Measurements from ENCODE around the gene CMYA5. TPM values are rescaled to one million over a fixed set of nuclear protein-coding genes. Genes with fewer than 3 reads are reported as not detected.

CMYA5 gene
- total and polyA plus RNA-seq, 9 donors = 71.3 to 213 (median 160) TPM

DNA sequence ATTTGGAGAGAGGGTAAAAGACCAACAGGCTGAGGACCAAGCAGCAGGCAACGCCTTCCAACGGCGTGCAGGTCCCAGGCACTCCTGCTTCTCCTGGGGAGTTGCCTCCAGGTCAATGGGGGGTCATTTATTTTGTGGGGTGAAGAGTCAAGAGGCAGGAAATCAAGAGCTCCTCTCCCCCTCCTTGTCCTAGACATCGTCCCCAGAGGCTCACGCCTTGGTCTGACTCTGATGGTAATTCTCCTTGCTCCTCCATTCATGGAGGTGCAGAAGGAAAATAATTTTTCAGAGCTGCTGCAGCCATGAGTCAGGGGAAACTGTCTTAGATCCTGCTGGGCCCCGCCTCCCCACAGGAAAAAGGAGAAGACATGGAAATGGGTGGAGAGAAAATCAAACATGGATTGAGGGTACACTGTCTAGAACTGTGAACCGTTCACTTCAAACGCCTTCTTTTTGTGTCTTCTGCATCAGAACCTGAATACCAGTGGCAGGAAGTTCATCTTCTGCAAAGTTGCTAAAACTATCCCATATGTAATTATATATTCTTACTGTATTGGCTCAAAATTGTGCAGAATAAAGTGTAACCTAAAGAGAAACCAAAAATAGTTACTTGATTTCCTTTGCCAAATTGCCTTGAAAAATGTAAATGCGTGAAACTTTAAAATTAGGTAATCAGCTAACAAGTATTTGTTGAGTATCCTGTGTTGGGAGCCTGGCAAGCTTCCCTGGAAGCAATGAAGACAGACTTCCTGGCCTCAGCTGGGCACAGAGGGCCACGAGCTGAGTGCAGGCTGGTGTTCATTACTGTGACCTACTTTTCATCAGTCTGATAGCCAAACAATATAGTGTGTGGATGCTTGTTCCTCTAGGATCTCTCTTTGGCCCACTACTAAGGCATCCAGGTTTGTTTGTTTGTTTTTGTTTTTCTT lies 142.0 kb downstream of the CMYA5 start:
- Histone ChIP-seq H3K9me3 (replicated peaks; ENCODE audit: control insufficient read depth, low read depth, low read length) (no peaks in the 10 kb centered on the region), H3K4me1 (ENCODE audit: control insufficient read depth, insufficient read depth, low read length) (peaks cover 11% of the 10 kb centered on the region), H3K27me3 (ENCODE audit: control insufficient read depth, insufficient read depth, low read length) (no peaks in the 10 kb centered on the region), H3K27ac (ENCODE audit: low read length) (no peak overlapping the region), H3K36me3 (ENCODE audit: control insufficient read depth, insufficient read depth, low read length) (no peaks in the 10 kb centered on the region), H3K4me3 (ENCODE audit: low read length) (no peak overlapping the region)
- no peak for DNase-seq
- whole genome bisulfite sequencing (ENCODE audit: insufficient coverage) = 59% methylated on average over 6 of the region's 10 CpGs

DNA sequence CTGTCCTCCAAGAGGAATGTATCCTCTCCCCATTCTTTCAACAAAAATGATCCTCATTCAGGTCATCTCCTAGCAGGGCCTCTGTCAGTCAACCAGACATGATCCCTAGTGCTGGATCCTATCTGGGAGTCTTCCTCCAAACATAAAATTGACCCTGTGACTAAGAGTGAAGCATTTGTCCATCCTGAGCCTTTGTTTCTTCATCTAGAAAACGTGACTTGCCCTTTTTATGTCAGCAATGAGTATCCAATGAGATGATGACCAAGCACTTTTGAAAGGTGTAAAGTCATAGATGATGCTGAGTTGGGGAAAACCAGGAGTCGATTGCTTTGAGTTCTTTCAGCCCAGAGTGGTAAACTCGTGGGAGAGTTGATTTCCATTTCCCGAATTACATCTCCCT lies 143.3 kb downstream of the CMYA5 start:
- Histone ChIP-seq H3K36me3 (ENCODE audit: control insufficient read depth, insufficient read depth, low read length) (no peaks in the 10 kb centered on the region), H3K27me3 (ENCODE audit: control insufficient read depth, insufficient read depth, low read length) (no peaks in the 10 kb centered on the region), H3K27ac (ENCODE audit: low read length) (no peak overlapping the region), H3K4me3 (ENCODE audit: low read length) (no peak overlapping the region), H3K9me3 (replicated peaks; ENCODE audit: control insufficient read depth, low read depth, low read length) (no peaks in the 10 kb centered on the region), H3K4me1 (ENCODE audit: control insufficient read depth, insufficient read depth, low read length) (peaks cover 15% of the 10 kb centered on the region)
- no peak for DNase-seq
- 88% methylated on average over 3 of the region's 4 CpGs for WGBS (ENCODE audit: insufficient coverage)

DNA sequence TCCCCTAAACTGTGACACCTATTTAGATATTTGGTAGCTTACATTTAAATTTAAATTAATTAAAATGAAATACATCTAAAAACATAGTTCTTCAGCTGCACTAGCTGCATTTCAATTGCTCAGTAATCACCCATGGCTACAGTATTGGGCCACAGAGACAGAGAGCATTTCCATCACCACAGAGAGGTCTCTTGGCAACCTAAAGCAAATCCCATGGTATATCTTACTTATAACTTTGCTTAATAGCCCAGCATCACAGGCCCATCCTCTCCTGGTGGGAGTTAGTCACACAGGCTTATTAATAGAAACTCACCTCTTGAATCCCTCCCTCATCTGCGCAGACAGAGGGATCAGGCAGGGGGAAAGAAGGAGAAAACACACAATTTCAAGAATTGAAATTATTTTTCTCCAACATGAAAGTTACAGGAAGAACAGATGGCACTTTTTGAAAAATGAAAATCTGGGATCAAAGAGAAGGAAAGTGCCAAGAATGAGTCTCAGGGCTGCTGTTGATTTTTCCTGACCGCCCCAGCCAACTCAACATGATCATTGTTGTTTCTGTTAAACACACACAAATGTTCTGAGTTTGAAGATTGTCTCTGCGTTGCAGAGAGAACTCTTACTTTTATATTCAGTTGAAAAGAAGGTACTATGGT lies 144.6 kb downstream of the CMYA5 start:
- H3K4me1 ChIP-seq (ENCODE audit: control insufficient read depth, insufficient read depth, low read length) = peaks cover 22% of the 10 kb centered on the region
- DNase-seq = peak; percentile 36
- H3K27ac ChIP-seq (ENCODE audit: low read length) = no peak overlapping the region
- H3K9me3 ChIP-seq (replicated peaks; ENCODE audit: control insufficient read depth, low read depth, low read length) = no peaks in the 10 kb centered on the region
- WGBS (ENCODE audit: insufficient coverage) = no CpG with 5 or more reads among the region's 3 CpGs
- H3K4me3 ChIP-seq (ENCODE audit: low read length) = no peak overlapping the region
- H3K36me3 ChIP-seq (ENCODE audit: control insufficient read depth, insufficient read depth, low read length) = no peaks in the 10 kb centered on the region
- H3K27me3 ChIP-seq (ENCODE audit: control insufficient read depth, insufficient read depth, low read length) = no peaks in the 10 kb centered on the region

GRCh38 chr5:79834754-79835714 lies 145.4 kb downstream of the CMYA5 start:
- H3K4me3 ChIP-seq (ENCODE audit: low read length) = no peak overlapping the region
- H3K36me3 ChIP-seq (ENCODE audit: control insufficient read depth, insufficient read depth, low read length) = no peaks in the 10 kb centered on the region
- WGBS (ENCODE audit: insufficient coverage) = 42% methylated on average over 7 of the region's 12 CpGs
- no peaks in the 10 kb centered on the region for H3K9me3 ChIP-seq (replicated peaks; ENCODE audit: control insufficient read depth, low read depth, low read length)
- DNase-seq = no peak
- H3K27ac ChIP-seq (ENCODE audit: low read length) = no peak overlapping the region
- H3K4me1 ChIP-seq (ENCODE audit: control insufficient read depth, insufficient read depth, low read length) = peaks cover 23% of the 10 kb centered on the region
- no peaks in the 10 kb centered on the region for H3K27me3 ChIP-seq (ENCODE audit: control insufficient read depth, insufficient read depth, low read length)

DNA sequence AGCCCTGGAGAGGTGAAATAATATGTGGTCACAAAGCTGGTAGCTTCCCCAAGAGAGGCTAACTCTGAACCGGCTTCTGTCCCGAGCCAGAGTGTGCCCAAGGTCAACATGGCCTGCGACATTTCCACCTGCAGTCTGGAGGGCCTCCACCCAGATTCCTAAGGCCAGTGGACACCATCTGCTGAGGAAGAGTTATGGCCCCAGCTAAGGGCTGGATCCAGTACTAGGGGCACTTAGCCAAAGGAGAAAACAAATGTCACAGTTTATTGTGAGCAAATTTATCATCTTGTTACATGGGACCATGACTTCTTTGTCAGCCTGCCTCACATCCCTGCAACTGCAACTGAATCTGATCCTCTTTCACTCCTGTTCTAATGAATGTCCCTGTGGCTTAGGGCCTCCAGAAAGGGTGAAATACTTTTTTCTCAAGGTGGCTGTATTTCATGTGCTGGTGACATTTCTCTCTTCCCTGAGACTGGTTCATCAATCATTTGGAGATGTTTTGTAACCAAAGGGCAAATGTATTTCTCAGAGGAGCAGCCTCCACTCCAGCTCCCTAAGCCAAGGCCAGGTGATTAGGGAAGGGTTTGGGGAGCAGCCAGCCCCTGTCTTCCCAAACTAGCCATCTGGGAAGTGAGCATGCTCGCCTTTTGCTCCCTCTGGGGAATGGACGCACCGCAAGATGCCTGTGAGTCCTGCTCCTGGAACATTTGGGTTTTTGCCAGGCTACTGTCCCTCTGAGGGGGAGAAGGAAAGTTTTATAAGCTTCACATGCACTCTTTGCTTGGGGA lies 148.3 kb downstream of the CMYA5 start:
- Histone ChIP-seq H3K27me3 (ENCODE audit: control insufficient read depth, insufficient read depth, low read length) (no peaks in the 10 kb centered on the region), H3K4me1 (ENCODE audit: control insufficient read depth, insufficient read depth, low read length) (peaks cover 32% of the 10 kb centered on the region), H3K36me3 (ENCODE audit: control insufficient read depth, insufficient read depth, low read length) (no peaks in the 10 kb centered on the region), H3K4me3 (ENCODE audit: low read length) (no peak overlapping the region), H3K27ac (ENCODE audit: low read length) (no peak overlapping the region), H3K9me3 (replicated peaks; ENCODE audit: control insufficient read depth, low read depth, low read length) (no peaks in the 10 kb centered on the region)
- DNase-seq = peak; percentile 86
- WGBS (ENCODE audit: insufficient coverage) = 16% methylated on average over 3 of the region's 6 CpGs

GRCh38 chr5:79840084-79840990 lies 150.7 kb downstream of the CMYA5 start:
- no peaks in the 10 kb centered on the region for H3K27me3 ChIP-seq (ENCODE audit: control insufficient read depth, insufficient read depth, low read length)
- H3K27ac ChIP-seq (ENCODE audit: low read length) = no peak overlapping the region
- WGBS (ENCODE audit: insufficient coverage) = 32% methylated on average over 2 of the region's 7 CpGs
- no peak for DNase-seq
- H3K36me3 ChIP-seq (ENCODE audit: control insufficient read depth, insufficient read depth, low read length) = no peaks in the 10 kb centered on the region
- peaks cover 28% of the 10 kb centered on the region for H3K4me1 ChIP-seq (ENCODE audit: control insufficient read depth, insufficient read depth, low read length)
- H3K9me3 ChIP-seq (replicated peaks; ENCODE audit: control insufficient read depth, low read depth, low read length) = no peaks in the 10 kb centered on the region
- no peak overlapping the region for H3K4me3 ChIP-seq (ENCODE audit: low read length)

DNA sequence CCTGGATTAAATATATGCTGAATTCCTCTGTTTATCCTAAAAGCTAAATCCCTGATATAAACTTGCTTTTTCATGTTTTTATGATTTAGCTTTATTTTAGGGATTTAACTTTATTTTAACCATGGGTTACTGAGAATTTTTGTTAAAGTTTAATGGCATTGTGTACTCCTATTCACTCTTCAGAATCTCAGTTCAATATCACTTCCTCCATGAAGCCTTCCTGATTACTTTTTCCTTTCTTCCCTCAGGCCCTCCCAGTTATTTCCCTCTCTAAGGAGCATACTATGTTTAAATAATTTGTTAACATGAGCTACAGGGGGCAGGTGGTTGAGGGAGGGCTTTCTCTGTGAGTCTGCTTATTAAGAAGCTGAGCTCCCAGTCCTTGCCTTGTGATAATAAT lies 151.5 kb downstream of the CMYA5 start:
- DNase-seq = no peak
- no peak overlapping the region for H3K27ac ChIP-seq (ENCODE audit: low read length)
- no peak overlapping the region for H3K4me3 ChIP-seq (ENCODE audit: low read length)
- H3K9me3 ChIP-seq (replicated peaks; ENCODE audit: control insufficient read depth, low read depth, low read length) = no peaks in the 10 kb centered on the region
- H3K36me3 ChIP-seq (ENCODE audit: control insufficient read depth, insufficient read depth, low read length) = no peaks in the 10 kb centered on the region
- no peaks in the 10 kb centered on the region for H3K27me3 ChIP-seq (ENCODE audit: control insufficient read depth, insufficient read depth, low read length)
- peaks cover 28% of the 10 kb centered on the region for H3K4me1 ChIP-seq (ENCODE audit: control insufficient read depth, insufficient read depth, low read length)

GRCh38 chr5:79842006-79842881 lies 152.6 kb downstream of the CMYA5 start:
- Histone ChIP-seq H3K9me3 (replicated peaks; ENCODE audit: control insufficient read depth, low read depth, low read length) (no peaks in the 10 kb centered on the region), H3K4me1 (ENCODE audit: control insufficient read depth, insufficient read depth, low read length) (peaks cover 28% of the 10 kb centered on the region), H3K36me3 (ENCODE audit: control insufficient read depth, insufficient read depth, low read length) (no peaks in the 10 kb centered on the region), H3K27me3 (ENCODE audit: control insufficient read depth, insufficient read depth, low read length) (no peaks in the 10 kb centered on the region), H3K27ac (ENCODE audit: low read length) (no peak overlapping the region), H3K4me3 (ENCODE audit: low read length) (no peak overlapping the region)
- no peak for DNase-seq
- WGBS (ENCODE audit: insufficient coverage) = 81% methylated on average over 9 of the region's 12 CpGs

All from muscle of leg (tissue), 11 donors.